Daoy (cell line): ENCODE measurements around the gene OR9G4. TPM values are rescaled to one million over a fixed set of nuclear protein-coding genes. Genes with fewer than 3 reads are reported as not detected.

Experiments
- total RNA-seq: library from RNA; depleted of rRNA; stranded (reverse); fragments of >200 nt; shearing (Covaris generic); gene quantifications from 2 replicates; pipeline ENCODE4 v1.2.3, GENCODE V29; 2014; rRNA removed

OR9G4 gene
- total RNA-seq, 1 experiment from 2014 or later, result not detected

Other genes with a start within 250 kb of the OR9G4 start
- not detected in 2 replicates for gene OR5M11, start 205.4 kb downstream of the OR9G4 start, total RNA-seq
- not detected in 2 replicates for gene OR5M10, start 171.0 kb downstream of the OR9G4 start, total RNA-seq
- not detected in 2 replicates for gene OR5M1, start 133.8 kb downstream of the OR9G4 start, total RNA-seq
- gene OR5AP2, start 106.3 kb downstream of the OR9G4 start, total RNA-seq, result not detected in 2 replicates
- not detected in 2 replicates for gene OR5AR1, start 85.0 kb downstream of the OR9G4 start, total RNA-seq
- gene OR9G1, start 49.6 kb downstream of the OR9G4 start, total RNA-seq, result not detected in 2 replicates
- not detected in 2 replicates for gene OR5AK2, start 240.2 kb upstream of the OR9G4 start, total RNA-seq